GM12801 (cell line): ENCODE measurements around the gene GHRH.

Experiments
- TF ChIP-seq, protein P1 (sequence below): IDR thresholded peaks from one replicate; pipeline ENCODE4 v1.5.1; 2011; ENCODE audit warnings: control low read depth; ENCODE audit not compliant: insufficient read length; ENCODE audit errors: extremely low read depth

GHRH gene

DNA sequence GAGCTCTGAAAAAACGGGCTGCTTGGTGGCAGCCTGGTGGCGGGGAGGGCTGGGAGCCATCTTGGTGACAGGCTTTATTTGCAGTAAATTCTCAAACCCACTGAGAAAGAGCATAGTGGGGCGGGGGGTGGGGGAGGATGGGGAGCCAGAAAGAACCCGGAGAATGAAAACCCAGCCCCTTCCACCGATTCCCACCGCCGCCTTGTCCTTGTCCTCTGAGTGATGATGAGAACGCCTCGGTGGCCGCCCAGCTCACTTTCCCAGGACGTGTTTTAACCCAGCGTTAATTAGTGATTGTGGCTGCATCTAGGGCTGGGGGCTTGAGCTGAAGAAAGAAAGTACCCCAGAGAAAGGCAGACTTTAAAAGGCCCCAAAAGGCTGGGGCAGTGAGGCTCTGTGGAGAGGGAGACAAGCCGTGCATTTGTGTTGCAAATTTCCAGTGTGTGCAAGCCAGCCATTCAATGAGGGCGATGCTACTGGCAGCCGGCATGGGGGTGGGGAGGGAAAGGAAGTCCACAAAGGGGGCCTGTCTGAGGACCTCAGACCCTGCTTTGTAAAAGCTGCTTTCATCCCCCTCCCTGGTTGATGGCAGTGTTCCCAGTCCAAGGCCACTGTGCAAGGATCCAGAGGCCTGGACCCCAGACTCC lies 6.2 kb upstream of the GHRH start:
- TF ChIP-seq, protein P1, sequence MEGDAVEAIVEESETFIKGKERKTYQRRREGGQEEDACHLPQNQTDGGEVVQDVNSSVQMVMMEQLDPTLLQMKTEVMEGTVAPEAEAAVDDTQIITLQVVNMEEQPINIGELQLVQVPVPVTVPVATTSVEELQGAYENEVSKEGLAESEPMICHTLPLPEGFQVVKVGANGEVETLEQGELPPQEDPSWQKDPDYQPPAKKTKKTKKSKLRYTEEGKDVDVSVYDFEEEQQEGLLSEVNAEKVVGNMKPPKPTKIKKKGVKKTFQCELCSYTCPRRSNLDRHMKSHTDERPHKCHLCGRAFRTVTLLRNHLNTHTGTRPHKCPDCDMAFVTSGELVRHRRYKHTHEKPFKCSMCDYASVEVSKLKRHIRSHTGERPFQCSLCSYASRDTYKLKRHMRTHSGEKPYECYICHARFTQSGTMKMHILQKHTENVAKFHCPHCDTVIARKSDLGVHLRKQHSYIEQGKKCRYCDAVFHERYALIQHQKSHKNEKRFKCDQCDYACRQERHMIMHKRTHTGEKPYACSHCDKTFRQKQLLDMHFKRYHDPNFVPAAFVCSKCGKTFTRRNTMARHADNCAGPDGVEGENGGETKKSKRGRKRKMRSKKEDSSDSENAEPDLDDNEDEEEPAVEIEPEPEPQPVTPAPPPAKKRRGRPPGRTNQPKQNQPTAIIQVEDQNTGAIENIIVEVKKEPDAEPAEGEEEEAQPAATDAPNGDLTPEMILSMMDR, result no peak

DNA sequence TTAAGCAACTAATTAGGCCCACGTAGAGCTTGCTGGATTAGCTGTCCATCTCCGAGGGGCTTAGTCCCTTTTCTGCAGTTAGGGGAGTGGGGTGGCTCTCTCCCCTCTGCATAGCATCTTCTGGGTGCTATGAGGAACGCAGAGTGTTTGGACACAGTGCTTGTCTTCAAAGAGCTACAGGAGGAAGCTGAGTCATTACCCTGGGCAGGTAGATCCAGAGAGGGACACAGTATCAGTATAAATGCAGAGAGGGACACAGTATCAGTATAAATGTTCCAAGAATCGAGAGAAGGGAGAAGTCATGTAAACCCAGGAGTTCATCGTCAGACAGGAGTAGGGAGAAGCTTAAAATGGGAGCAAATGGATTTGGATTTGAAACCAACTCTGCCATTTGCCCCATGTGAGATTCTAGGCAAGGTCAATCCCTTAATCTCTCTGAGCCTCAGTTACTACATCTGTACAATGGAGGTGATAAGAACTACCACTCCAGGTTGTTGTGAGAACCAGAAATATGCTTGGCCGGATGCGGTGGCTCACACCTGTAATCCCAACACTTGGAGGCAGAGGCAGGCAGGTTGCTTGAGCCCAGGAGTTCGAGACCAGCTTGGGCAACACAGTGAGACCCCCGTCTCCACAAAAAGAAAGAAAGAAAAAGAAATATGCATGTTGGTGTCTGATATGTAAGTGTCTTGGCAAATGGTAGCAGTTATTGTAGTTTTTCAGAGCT lies 5.5 kb upstream of the GHRH start:
- TF ChIP-seq, protein P1, result no peak

DNA sequence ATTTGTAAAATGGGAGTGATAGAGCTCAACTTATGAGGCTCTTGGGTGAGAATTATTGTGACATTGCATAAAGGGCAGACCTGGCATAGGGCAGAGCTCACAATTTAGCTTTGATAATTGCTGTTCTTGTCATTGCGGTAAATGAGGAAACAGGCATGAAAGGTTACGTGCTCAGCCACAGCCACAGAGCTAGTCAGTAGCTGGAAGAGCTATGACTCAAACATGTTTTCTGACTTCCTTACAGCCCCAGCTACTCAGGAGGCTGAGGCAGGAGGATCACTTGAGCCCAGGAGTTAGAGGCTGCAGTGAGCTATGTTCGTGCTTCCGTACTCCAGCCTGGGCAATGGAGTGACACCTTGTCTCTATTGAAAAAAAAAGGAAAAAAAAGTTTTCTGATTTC lies 3.5 kb upstream of the GHRH start:
- TF ChIP-seq, protein P1, result no peak

DNA sequence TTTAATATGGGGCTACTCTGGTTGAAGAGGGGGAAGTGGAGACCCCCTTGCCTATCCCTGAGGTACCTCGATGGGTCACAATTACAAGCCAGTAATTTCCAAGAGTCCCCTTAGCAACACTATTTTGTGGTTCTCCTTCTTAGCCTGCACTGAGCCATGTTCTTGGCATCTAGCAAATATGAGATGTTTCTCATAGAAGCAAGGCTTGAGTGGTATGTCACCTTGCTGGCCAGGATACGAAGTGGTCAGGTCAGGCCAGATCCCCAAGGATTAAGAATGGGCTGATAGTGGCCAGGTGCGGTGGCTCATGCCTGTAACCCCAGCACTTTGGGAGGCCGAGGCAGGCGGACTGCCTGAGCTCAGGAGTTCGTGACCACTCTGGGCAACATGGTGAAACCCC lies 2.1 kb upstream of the GHRH start:
- TF ChIP-seq, protein P1, result no peak

DNA sequence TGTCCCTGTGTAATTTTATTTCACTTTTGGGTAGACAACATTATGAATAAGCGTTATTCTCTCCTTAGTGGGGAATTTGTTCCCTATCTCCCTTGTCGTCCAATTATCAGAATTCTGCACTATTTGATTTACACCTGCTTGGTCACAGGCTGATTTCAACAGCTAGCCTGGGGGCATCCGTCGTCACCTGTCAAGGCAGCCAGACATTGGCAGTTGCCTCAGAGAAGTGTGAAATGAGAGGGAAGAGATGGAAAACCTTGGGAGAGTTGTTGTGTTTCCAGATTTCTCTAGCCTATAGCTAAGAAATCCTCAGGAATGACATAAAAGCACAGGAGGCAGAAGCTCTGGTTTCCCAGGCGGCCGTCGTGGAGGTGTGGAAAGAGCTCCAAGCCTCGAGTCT lies 891 bp upstream of the GHRH start:
- TF ChIP-seq, protein P1, result no peak

DNA sequence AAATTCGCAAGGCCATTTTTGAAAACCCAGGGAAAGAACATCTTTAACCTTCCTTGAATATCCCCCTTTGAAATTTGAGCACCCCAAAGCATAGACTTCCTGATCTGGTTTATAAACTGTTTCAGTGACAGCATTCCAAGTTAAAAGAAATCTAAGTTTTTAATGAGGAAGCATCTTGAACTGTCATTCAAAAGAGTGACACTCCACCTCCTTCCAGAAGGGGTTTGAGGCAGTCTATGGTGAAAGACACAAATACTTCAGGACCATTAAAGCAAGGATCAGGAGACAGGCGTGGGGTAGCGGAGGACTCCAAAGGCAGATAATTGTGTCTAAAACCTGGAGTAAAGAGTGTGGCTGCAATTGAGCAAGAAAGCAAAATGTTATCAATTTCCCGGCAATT lies 691 bp downstream of the GHRH start:
- TF ChIP-seq, protein P1, result no peak

DNA sequence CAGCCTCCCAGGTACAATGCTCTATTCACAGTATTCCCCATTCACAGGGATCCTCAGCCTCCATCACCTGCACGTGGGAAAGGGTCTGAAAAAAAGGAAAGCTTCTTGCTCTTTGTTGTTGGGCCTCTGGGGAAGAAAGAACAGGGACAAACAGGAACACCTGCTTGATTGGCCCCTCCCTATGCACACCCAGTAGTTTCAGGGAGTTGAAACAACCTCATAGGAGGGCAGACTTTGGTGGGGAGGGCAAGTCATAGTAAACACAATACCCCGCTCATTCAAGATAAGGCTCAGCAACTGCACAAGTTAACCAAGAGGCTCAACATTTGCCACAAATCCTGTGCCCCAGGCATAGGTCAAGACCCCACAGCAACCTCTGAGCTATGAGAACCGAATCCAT lies 1.7 kb downstream of the GHRH start:
- TF ChIP-seq, protein P1, result no peak
